C4-2B (cell line): ENCODE results near the gene DNAAF1.

Experiments
- CTCF ChIP-seq: fragments of 450-650 bp; conservative IDR thresholded peaks from 2 replicates; pipeline ENCODE4 v1.5.1; 2017; ENCODE audit warnings: mild to moderate bottlenecking
- ZFX ChIP-seq: fragments of 450-650 bp; IDR thresholded peaks from 2 replicates; pipeline ENCODE4 v1.6.1; 2017

DNA sequence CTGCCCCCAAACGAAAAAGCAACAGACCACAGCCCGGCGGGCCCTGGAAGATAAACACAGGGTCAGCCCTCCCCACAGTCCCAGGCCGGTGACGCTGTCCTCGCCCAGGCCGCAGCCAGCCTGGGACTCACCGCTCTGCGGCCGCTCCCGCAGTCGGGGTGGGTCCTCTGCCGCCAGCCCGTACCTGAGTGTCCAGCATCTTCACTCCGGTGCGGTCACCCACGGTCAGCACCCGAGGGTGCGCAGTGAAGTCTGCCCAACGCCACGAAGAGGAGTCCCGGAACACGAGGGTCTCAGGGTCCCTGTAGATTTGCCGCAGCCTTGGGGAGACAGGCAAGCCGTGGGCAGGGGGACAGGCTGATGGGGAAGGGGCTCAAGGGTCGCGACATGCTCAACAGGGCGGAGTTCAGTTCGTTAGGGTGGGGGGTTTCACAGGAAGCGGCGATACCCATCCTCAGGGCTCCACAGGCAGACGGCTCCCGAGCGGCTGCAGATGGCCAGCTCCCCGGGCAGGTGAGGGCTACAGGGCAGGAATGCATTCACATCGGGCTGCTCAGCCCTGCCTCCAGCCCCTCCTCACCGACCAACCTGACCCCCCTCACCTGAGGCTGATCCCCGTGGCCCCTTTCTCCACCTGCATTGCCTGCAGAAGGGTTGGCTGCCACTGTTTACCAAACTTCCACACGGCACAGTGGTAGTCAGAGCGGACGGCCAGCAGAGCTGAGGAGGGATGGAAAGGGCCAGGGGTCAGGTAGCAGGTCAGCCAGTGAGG, 36.2 kb downstream of the DNAAF1 start:
- no peak for TF ChIP-seq CTCF
- TF ChIP-seq ZFX, result no peak
